Testis (tissue), 2 donors: ENCODE data around the gene SETD2.

Source experiments
- CTCF ChIP-seq, 3 experiments: fragments of 450-650 bp in 2 of 3; fragments of 200-600 bp in 1 of 3; sonication (generic) in 1 of 3; IDR thresholded peaks; one replicate each; pipeline ENCODE4 v1.5.1; 2016 to 2019; ENCODE audit warnings: antibody characterized with exemption in 3 of 3, mild to moderate bottlenecking in 2 of 3, moderate library complexity in 1 of 3
- POLR2A ChIP-seq: fragments of 450-650 bp; IDR thresholded peaks from one replicate; pipeline ENCODE4 v1.6.1; 2017; ENCODE audit warnings: antibody characterized with exemption, mild to moderate bottlenecking, moderate library complexity

DNA sequence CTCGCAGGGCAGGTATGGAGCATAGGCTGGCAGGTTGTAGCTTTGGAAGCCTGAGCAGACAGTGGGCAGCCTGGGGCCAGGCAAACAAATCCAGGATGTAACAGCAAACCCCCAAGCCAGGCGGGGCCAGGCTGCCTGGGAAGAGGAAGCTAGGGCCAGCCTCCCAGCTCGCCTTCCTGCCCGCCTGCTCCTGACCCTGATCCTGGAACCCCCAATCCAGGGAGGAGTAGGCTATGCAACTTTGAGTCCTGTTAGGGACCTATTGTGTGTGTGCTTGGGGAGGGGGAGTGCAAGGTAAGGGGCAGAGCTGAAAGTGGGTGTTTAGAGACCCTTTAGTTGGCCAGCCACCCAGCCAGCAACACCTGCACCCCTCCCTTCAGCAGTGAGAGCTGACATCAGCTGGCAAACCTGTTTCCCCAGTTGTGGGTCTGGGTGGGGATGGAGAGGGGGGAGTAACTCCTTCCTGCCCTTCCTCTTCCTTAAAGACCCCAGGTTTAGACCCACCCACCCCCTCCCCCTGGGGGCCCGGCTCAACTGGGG, 181.9 kb downstream of the SETD2 start:
- TF ChIP-seq CTCF (IDR thresholded peaks at IDR 0.05) (no peak), POLR2A (no peak)
